Activated T-cell treated with anti-CD3 and anti-CD28 coated beads, Interleukin-2, amount 50 U/mL, for 4 hours (primary cell): ENCODE results near the gene DDX17. TPM values are rescaled to one million over a fixed set of nuclear protein-coding genes. Genes with fewer than 3 reads are reported as not detected.

Source experiments
- ATAC-seq, 2 donors: fragments of 200-7000 bp; cut with Tn5 transposase; one replicate each; pipeline ENCODE4 v1.10.0; 2021
- DNase-seq: peaks from one replicate; pipeline ENCODE4 v3.0.0-alpha.2; 2020
- H3K27me3 Mint-ChIP-seq: one replicate; pipeline ENCODE4 v1.8.0; 2021; ENCODE audit warnings: low read depth, mixed read lengths
- H3K36me3 Mint-ChIP-seq: one replicate; pipeline ENCODE4 v1.8.0; 2022; ENCODE audit warnings: mixed read lengths; ENCODE audit not compliant: insufficient read depth
- H3K4me1 Mint-ChIP-seq: one replicate; pipeline ENCODE4 v1.8.0; 2021; ENCODE audit warnings: low read depth, mixed read lengths
- H3K4me3 Mint-ChIP-seq: one replicate; pipeline ENCODE4 v1.8.0; 2021; ENCODE audit warnings: mild to moderate bottlenecking, moderate library complexity, mixed read lengths
- H3K9me3 Mint-ChIP-seq: one replicate; pipeline ENCODE4 v1.8.0; 2021; ENCODE audit warnings: mixed read lengths
- total RNA-seq, 3 donors: library from RNA; stranded (reverse); gene quantifications; one replicate each; pipeline ENCODE4 v1.2.1, GENCODE V29; 2021

The DDX17 gene
- total RNA-seq, 3 donors from 2014 or later, result 228 to 276 (median 251) TPM

- Mint-ChIP-seq H3K27me3 (peaks cover 65% of the 10 kb centered on the region), H3K36me3 (no peaks in the 10 kb centered on the region), H3K4me3 (no peak overlapping the region), H3K4me1 (peaks cover 9% of the 10 kb centered on the region), H3K9me3 (no peaks in the 10 kb centered on the region)
- no peak for ATAC-seq
- DNase-seq, result no peak
Measured at GRCh38 chr22:38453066-38453672, 52.9 kb downstream of the DDX17 start.

- ATAC-seq (no peak), DNase-seq (no peak)
- Mint-ChIP-seq H3K9me3 (no peaks in the 10 kb centered on the region), H3K4me3 (no peak overlapping the region), H3K4me1 (peaks cover 9% of the 10 kb centered on the region), H3K27me3 (peaks cover 63% of the 10 kb centered on the region), H3K36me3 (no peaks in the 10 kb centered on the region)
Measured at GRCh38 chr22:38452373-38453065, 53.6 kb downstream of the DDX17 start.

DNA sequence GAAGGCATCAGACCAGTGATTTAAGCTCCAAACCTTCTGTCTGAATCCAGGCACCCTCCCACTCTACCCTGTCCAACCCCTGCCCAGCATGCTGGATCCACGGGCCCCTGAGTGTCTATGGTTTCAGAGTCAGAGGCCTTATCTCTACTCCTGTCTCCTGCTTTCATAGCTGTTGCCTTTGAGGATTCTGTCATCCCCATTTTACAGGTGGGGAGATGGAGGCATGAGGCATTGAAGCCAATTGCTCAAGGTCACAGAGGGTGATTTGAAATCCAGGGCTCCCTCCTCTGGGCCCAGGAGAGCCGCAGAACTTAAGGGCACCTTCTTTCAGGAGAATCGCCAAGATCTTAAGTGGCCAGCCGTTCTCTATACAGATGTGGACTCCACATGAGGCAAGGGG lies 54.2 kb downstream of the DDX17 start:
- DNase-seq, result no peak
- ATAC-seq, result no peak
- Mint-ChIP-seq H3K9me3 (no peaks in the 10 kb centered on the region), H3K36me3 (no peaks in the 10 kb centered on the region), H3K27me3 (peaks cover 57% of the 10 kb centered on the region), H3K4me1 (peaks cover 9% of the 10 kb centered on the region), H3K4me3 (no peak overlapping the region)

DNA sequence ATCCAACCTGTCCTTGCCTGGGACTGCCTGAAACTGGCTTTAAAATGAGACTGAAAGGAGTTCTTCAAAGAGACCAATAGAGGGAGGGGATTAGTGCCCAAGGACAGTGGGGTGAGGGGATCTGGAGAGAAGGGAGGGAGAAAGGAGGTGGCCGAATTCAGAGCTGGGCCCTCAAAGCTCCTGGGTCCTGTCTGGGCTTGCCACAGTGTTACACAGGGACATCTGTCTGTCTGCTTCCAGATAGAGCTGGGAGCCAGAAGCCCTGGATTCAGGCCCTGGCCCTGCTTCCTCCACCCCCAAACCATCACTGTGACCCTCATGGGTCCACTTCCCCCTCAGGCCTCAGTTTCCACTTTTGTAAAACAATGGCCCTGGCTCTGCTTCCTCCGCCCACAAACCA lies 54.7 kb downstream of the DDX17 start:
- DNase-seq (no peak), ATAC-seq (no peak)
- no peaks in the 10 kb centered on the region for H3K9me3 Mint-ChIP-seq
- H3K4me1 Mint-ChIP-seq, result peaks cover 6% of the 10 kb centered on the region
- no peaks in the 10 kb centered on the region for H3K36me3 Mint-ChIP-seq
- peaks cover 52% of the 10 kb centered on the region for H3K27me3 Mint-ChIP-seq
- no peak overlapping the region for H3K4me3 Mint-ChIP-seq

DNA sequence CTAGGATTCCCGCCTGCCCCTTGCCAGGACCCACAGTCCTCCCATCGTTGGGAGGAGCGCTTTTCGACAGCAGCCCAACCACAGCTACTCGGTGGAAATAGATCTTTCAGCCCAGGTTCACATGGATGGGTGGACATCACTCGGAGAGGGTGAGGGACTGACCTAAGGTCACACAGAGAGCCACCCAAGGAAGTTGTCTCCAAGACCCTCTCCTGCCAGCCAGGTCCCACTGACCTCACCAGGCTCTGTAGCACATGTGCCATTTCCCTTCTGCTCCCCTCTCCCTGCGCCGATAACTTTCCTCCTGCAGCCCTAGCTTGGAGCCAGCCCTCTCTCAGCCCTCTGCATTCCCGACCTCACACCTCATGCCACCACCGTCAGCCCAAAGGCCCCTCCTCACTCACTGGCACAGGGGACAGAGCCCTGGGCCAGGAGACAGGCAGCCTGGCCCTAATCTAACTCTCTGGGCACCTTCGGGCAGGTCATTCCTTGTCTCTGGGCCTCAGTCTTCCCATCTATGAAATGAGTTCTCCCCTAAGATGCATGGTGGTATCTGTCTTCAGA lies 55.8 kb downstream of the DDX17 start:
- no peak for DNase-seq
- ATAC-seq, result no peak
- no peaks in the 10 kb centered on the region for H3K36me3 Mint-ChIP-seq
- no peaks in the 10 kb centered on the region for H3K9me3 Mint-ChIP-seq
- peaks cover 4% of the 10 kb centered on the region for H3K4me1 Mint-ChIP-seq
- no peak overlapping the region for H3K4me3 Mint-ChIP-seq
- H3K27me3 Mint-ChIP-seq, result peaks cover 51% of the 10 kb centered on the region

DNA sequence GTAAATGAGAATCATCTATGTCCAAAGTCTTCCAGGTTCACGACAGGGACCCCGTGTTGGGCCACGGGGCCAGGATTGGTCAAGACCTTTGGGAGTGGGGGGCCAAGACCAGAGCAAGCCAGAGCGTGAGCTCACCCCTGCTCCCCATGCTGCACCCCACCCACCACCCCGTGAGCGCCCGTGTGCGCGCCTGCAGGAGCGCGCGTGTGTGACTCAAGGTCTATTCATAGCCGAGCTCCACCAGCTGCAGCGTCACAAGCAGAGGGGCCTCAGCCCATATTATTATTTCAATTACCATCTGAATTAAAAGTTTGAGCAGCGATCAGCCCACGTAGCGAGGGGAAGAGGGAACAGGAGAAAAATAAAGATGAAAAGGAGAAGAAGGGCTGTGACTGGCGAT lies 56.3 kb downstream of the DDX17 start:
- no peak overlapping the region for H3K4me3 Mint-ChIP-seq
- DNase-seq, result no peak
- peaks cover 53% of the 10 kb centered on the region for H3K27me3 Mint-ChIP-seq
- no peak for ATAC-seq
- H3K36me3 Mint-ChIP-seq, result no peaks in the 10 kb centered on the region
- peaks cover 4% of the 10 kb centered on the region for H3K4me1 Mint-ChIP-seq
- no peaks in the 10 kb centered on the region for H3K9me3 Mint-ChIP-seq

DNA sequence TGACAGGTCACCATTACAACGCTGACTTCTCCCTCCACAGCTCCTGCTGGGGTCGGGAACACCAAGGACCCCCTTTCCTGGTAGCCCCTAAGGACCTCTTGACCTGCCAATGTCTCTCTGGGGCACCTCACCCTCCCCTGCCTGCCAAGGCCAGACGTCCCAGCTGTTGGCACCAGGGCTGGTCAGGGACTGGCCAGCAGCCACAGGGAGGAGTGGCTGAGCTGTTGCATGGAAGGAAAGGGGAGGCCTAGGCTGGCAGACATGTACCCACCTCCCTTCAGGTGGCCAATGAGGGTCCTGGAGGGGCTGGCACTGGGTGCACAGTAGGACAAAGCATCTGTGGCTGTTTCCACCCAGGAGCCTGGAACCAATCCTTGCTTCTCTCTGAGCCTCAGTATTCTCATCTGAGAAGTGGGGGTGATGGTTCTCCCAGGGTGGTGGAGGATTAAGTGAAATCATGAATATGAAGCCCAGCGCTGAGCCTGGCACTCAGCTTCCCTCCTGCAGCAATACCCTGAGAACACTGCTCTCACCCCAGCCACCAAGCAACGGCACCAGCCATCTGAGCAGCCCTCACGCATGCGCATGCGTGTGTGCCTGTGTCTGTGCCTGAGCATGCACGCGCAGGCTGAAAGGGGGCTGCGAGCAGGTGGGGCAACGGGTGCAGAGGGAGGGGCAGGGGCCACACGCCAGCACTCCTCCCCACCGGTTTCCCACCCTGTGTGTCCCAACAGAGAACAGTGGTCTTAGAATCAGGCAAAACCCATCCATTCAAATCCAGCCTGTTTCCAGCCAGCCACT lies 57.0 kb downstream of the DDX17 start:
- Mint-ChIP-seq H3K9me3 (no peaks in the 10 kb centered on the region), H3K27me3 (peaks cover 52% of the 10 kb centered on the region), H3K4me1 (no peaks in the 10 kb centered on the region), H3K4me3 (no peak overlapping the region), H3K36me3 (no peaks in the 10 kb centered on the region)
- no peak for ATAC-seq
- no peak for DNase-seq

DNA sequence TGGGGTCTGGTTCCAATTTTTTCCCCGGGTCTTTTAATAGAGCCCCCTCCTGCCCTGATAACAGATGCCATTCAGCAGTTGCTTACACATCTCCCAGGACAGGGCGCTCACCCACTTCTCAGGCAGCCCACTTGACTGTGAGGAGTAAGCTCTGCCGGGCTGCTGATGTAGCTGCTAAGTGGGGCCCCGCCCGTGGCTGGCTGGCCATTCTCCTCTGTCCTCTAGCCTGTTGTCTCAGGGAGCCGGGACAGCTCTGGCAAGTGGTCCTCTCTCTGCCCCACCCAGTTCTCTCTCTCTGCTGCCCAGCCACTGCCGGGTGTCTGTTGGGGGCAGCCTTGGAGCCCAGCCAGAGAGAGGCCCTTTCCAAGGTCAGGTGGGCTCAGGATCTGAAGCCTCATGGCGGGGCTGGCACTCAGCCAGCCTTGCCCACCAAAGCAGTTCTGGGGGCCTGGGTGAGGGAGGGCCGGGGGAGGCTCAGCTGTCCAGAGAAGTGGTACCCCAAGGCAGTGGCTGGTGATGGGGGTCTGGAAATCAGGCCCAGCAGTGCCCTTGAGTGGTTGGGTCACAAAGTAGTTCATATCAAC lies 60.0 kb downstream of the DDX17 start:
- Mint-ChIP-seq H3K4me1 (no peaks in the 10 kb centered on the region), H3K9me3 (no peaks in the 10 kb centered on the region), H3K4me3 (no peak overlapping the region), H3K27me3 (peaks cover 33% of the 10 kb centered on the region), H3K36me3 (no peaks in the 10 kb centered on the region)
- DNase-seq, result no peak
- no peak for ATAC-seq

GRCh38 chr22:38444783-38445182 lies 61.3 kb downstream of the DDX17 start:
- Mint-ChIP-seq H3K4me1 (no peaks in the 10 kb centered on the region), H3K9me3 (no peaks in the 10 kb centered on the region), H3K4me3 (no peak overlapping the region), H3K36me3 (no peaks in the 10 kb centered on the region), H3K27me3 (peaks cover 23% of the 10 kb centered on the region)
- ATAC-seq (no peak), DNase-seq (no peak)

GRCh38 chr22:38443628-38444521 lies 62.2 kb downstream of the DDX17 start:
- Mint-ChIP-seq H3K9me3 (no peaks in the 10 kb centered on the region), H3K36me3 (no peaks in the 10 kb centered on the region), H3K4me3 (no peak overlapping the region), H3K4me1 (no peaks in the 10 kb centered on the region), H3K27me3 (peaks cover 19% of the 10 kb centered on the region)
- no peak for ATAC-seq
- DNase-seq, result no peak

- Mint-ChIP-seq H3K27me3 (peaks cover 17% of the 10 kb centered on the region), H3K4me1 (no peaks in the 10 kb centered on the region), H3K4me3 (no peak overlapping the region), H3K36me3 (no peaks in the 10 kb centered on the region), H3K9me3 (no peaks in the 10 kb centered on the region)
- DNase-seq (no peak), ATAC-seq (no peak)
Measured at GRCh38 chr22:38442967-38443627, 63.0 kb downstream of the DDX17 start.

DNA sequence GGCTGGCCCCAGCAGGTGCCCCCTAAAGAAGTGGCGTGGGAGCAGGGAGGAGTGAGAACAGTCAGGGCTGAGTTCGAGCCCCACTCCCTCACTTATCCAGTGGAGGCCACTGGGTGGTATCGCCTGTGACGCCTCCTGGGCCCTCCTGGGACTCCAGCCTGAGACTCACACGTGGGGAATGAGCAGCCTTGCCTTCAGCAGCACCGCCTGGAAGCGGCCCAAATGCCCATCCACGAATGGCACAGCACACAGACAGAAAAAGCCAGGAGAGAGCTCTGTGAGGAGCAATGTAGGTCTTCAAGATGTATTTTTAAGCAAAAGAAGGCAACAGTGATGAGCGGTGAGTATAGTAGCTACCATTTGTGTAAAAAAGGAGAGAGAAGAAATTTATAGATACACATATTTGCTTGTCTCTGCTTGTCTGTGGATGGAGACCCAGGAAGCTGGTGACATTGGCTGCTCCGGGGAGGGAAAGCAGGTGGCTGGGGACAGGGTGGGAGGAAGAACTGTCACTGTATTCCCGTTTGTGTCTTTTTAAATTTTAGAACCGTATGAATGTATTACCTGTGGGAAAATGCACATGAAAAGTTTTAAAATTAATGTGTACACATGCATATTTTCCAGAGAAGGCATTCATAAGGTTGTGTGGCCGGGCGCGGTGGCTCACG lies 64.4 kb downstream of the DDX17 start:
- Mint-ChIP-seq H3K36me3 (no peaks in the 10 kb centered on the region), H3K27me3 (peaks cover 13% of the 10 kb centered on the region), H3K9me3 (no peaks in the 10 kb centered on the region), H3K4me1 (no peaks in the 10 kb centered on the region), H3K4me3 (no peak overlapping the region)
- DNase-seq, result no peak
- ATAC-seq, result no peak
